HepG2 (cell line): ENCODE measurements around the gene AKAP8. TPM values are rescaled to one million over a fixed set of nuclear protein-coding genes. Genes with fewer than 3 reads are reported as not detected.

Experiments used
- ATF1 ChIP-seq: IDR thresholded peaks from 2 replicates; pipeline ENCODE4 v1.6.1; 2016; ENCODE audit warnings: mild to moderate bottlenecking, control low read depth
- ATF6 ChIP-seq: sonication (generic); formaldehyde crosslinking; conservative IDR thresholded peaks from 2 replicates; pipeline ENCODE4 v1.4.0; 2020; ENCODE audit warnings: missing genetic modification reagents
- CBFB ChIP-seq: sonication (generic); formaldehyde crosslinking; IDR thresholded peaks from 2 replicates; pipeline ENCODE4 v1.4.0; 2020; ENCODE audit warnings: missing genetic modification reagents
- CBX1 ChIP-seq: IDR thresholded peaks from one replicate; pipeline ENCODE4 v1.6.1; 2016; ENCODE audit warnings: antibody characterized with exemption, low read depth
- HMG20A ChIP-seq: IDR thresholded peaks from 2 replicates; pipeline ENCODE4 v1.6.1; 2016; ENCODE audit warnings: borderline replicate concordance
- HNRNPH1 ChIP-seq: fragments of 200-400 bp; formaldehyde crosslinking; optimal IDR thresholded peaks from 2 replicates; pipeline ENCODE3; 2017; ENCODE audit warnings: mild to moderate bottlenecking, low read depth, low read length
- PAF1 ChIP-seq: IDR thresholded peaks from 2 replicates; pipeline ENCODE4 v1.6.1; 2016; ENCODE audit warnings: missing genetic modification reagents, missing compliant biosample characterization
- SAFB2 ChIP-seq: sonication (generic); formaldehyde crosslinking; IDR thresholded peaks from 2 replicates; pipeline ENCODE4 v1.5.1; 2020; ENCODE audit warnings: missing genetic modification reagents, low read depth, mild to moderate bottlenecking, borderline replicate concordance
- SSRP1 ChIP-seq: IDR thresholded peaks from 2 replicates; pipeline ENCODE4 v1.6.1; 2016; ENCODE audit warnings: control low read depth
- SUZ12 ChIP-seq: fragments of 150-350 bp; IDR thresholded peaks from 2 replicates; pipeline ENCODE4 v1.6.1; 2014; ENCODE audit warnings: low read depth, low read length
- ZBTB38 ChIP-seq: sonication (generic); formaldehyde crosslinking; IDR thresholded peaks from 2 replicates; pipeline ENCODE4 v1.5.1; 2020; ENCODE audit warnings: mild to moderate bottlenecking, missing genetic modification reagents
- ZNF34 ChIP-seq: sonication (generic); formaldehyde crosslinking; IDR thresholded peaks from 2 replicates; pipeline ENCODE4 v1.4.0; 2020; ENCODE audit warnings: mild to moderate bottlenecking, missing genetic modification reagents, borderline replicate concordance
- polyA plus RNA-seq, 8 experiments: library from polyadenylated mRNA; depleted of rRNA in 3 of 8; stranded (reverse) in 7 of 8; unstranded in 1 of 8; fragments of >200 nt; fragmentation: Illumina TruSeq in 4 of 8; extraction: Trizol in 4 of 8; gene quantifications; 2 replicates each; pipeline versions ENCODE4 v1.2.1 to v1.2.3, GENCODE V29; 2011 to 2016; ENCODE audit warnings: low read depth in 4 of 8, missing spikeins in 1 of 8, mixed read lengths in 1 of 8; ENCODE audit not compliant: insufficient read depth in 1 of 8
- total RNA-seq, 5 experiments: library from RNA; depleted of rRNA; stranded (reverse); fragments of >200 nt; fragmentation: Illumina TruSeq; extraction: Trizol; gene quantifications; 2 replicates each; pipeline ENCODE4 v1.2.3, GENCODE V29; 2016; ENCODE audit warnings: low read depth in 1 of 5
- TF ChIP-seq, protein P1 (sequence below): sonication (generic); formaldehyde crosslinking; IDR thresholded peaks from 2 replicates; pipeline ENCODE4 v1.5.0; 2020; ENCODE audit warnings: missing genetic modification reagents
- TF ChIP-seq, protein P2 (sequence below), 2 experiments: sonication (generic) in 1 of 2; formaldehyde crosslinking in 1 of 2; IDR thresholded peaks; 2 replicates each; pipeline versions ENCODE4 v1.4.0 to v1.6.1; 2018 to 2020; ENCODE audit warnings: missing genetic modification reagents in 2 of 2, borderline replicate concordance in 1 of 2, low read depth in 1 of 2, mild to moderate bottlenecking in 1 of 2, missing biosample characterization in 1 of 2
- TF ChIP-seq, protein P3 (sequence below): sonication (generic); formaldehyde crosslinking; IDR thresholded peaks from 2 replicates; pipeline ENCODE4 v1.4.0; 2020; ENCODE audit warnings: missing genetic modification reagents
- TF ChIP-seq, protein P4 (sequence below): sonication (generic); formaldehyde crosslinking; IDR thresholded peaks from 2 replicates; pipeline ENCODE4 v1.4.0; 2020; ENCODE audit warnings: missing genetic modification reagents, mild to moderate bottlenecking, borderline replicate concordance
- TF ChIP-seq, protein P5 (sequence below): sonication (generic); formaldehyde crosslinking; IDR thresholded peaks from 2 replicates; pipeline ENCODE4 v1.4.0; 2020; ENCODE audit warnings: missing genetic modification reagents, borderline replicate concordance

AKAP8 gene
- total and polyA plus RNA-seq, 2 of the 13 experiments (the other 11 are each of a cell fraction or from before 2014, with no cell fraction given): 15.9 to 22.1 TPM

GRCh38 chr19:15418579-15419412 lies 39.2 kb upstream of the AKAP8 start, which contains the start of gene AKAP8L (continued):
- TF ChIP-seq, protein P1, sequence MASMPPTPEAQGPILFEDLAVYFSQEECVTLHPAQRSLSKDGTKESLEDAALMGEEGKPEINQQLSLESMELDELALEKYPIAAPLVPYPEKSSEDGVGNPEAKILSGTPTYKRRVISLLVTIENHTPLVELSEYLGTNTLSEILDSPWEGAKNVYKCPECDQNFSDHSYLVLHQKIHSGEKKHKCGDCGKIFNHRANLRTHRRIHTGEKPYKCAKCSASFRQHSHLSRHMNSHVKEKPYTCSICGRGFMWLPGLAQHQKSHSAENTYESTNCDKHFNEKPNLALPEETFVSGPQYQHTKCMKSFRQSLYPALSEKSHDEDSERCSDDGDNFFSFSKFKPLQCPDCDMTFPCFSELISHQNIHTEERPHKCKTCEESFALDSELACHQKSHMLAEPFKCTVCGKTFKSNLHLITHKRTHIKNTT: no peak
- TF ChIP-seq PAF1: no peak
- peak; percentile 69; the same call in 1 of the 2 replicates for TF ChIP-seq ATF1
- TF ChIP-seq HMG20A: no peak
- TF ChIP-seq SUZ12: no peak
- TF ChIP-seq, protein P2, sequence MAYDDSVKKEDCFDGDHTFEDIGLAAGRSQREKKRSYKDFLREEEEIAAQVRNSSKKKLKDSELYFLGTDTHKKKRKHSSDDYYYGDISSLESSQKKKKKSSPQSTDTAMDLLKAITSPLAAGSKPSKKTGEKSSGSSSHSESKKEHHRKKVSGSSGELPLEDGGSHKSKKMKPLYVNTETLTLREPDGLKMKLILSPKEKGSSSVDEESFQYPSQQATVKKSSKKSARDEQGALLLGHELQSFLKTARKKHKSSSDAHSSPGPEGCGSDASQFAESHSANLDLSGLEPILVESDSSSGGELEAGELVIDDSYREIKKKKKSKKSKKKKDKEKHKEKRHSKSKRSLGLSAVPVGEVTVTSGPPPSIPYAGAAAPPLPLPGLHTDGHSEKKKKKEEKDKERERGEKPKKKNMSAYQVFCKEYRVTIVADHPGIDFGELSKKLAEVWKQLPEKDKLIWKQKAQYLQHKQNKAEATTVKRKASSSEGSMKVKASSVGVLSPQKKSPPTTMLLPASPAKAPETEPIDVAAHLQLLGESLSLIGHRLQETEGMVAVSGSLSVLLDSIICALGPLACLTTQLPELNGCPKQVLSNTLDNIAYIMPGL (CRISPR knock-in tag; IDR thresholded peaks at IDR 0.05; ENCODE audit: borderline replicate concordance in 1 of 2, low read depth in 1 of 2): peak in 1 of 2 experiments; percentile 87; a peak in 2 of 4 replicates
- no peak for TF ChIP-seq ZBTB38 (CRISPR knock-in tag)
- TF ChIP-seq, protein P3, sequence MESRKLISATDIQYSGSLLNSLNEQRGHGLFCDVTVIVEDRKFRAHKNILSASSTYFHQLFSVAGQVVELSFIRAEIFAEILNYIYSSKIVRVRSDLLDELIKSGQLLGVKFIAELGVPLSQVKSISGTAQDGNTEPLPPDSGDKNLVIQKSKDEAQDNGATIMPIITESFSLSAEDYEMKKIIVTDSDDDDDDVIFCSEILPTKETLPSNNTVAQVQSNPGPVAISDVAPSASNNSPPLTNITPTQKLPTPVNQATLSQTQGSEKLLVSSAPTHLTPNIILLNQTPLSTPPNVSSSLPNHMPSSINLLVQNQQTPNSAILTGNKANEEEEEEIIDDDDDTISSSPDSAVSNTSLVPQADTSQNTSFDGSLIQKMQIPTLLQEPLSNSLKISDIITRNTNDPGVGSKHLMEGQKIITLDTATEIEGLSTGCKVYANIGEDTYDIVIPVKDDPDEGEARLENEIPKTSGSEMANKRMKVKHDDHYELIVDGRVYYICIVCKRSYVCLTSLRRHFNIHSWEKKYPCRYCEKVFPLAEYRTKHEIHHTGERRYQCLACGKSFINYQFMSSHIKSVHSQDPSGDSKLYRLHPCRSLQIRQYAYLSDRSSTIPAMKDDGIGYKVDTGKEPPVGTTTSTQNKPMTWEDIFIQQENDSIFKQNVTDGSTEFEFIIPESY (CRISPR knock-in tag): peak; percentile 39; the same call in 1 of the 2 replicates
- no peak for TF ChIP-seq CBX1
- TF ChIP-seq CBFB (CRISPR knock-in tag): no peak; the same call in 1 of the 2 replicates
- no peak for TF ChIP-seq ATF6 (CRISPR knock-in tag)
- no peak for TF ChIP-seq HNRNPH1
- TF ChIP-seq SAFB2 (CRISPR knock-in tag): no peak
- TF ChIP-seq, protein P4, sequence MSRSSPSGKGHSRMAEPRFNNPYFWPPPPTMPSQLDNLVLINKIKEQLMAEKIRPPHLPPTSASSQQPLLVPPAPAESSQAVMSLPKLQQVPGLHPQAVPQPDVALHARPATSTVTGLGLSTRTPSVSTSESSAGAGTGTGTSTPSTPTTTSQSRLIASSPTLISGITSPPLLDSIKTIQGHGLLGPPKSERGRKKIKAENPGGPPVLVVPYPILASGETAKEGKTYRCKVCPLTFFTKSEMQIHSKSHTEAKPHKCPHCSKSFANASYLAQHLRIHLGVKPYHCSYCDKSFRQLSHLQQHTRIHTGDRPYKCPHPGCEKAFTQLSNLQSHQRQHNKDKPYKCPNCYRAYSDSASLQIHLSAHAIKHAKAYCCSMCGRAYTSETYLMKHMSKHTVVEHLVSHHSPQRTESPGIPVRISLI: no peak
- TF ChIP-seq SSRP1: no peak; the same call in 1 of the 2 replicates
- TF ChIP-seq ZNF34 (CRISPR knock-in tag): peak; percentile 25; the same call in 1 of the 2 replicates
- TF ChIP-seq, protein P5, sequence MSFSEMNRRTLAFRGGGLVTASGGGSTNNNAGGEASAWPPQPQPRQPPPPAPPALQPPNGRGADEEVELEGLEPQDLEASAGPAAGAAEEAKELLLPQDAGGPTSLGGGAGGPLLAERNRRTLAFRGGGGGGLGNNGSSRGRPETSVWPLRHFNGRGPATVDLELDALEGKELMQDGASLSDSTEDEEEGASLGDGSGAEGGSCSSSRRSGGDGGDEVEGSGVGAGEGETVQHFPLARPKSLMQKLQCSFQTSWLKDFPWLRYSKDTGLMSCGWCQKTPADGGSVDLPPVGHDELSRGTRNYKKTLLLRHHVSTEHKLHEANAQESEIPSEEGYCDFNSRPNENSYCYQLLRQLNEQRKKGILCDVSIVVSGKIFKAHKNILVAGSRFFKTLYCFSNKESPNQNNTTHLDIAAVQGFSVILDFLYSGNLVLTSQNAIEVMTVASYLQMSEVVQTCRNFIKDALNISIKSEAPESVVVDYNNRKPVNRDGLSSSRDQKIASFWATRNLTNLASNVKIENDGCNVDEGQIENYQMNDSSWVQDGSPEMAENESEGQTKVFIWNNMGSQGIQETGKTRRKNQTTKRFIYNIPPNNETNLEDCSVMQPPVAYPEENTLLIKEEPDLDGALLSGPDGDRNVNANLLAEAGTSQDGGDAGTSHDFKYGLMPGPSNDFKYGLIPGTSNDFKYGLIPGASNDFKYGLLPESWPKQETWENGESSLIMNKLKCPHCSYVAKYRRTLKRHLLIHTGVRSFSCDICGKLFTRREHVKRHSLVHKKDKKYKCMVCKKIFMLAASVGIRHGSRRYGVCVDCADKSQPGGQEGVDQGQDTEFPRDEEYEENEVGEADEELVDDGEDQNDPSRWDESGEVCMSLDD (CRISPR knock-in tag): 0 out of 2 replicates have a peak, but pooled peaks have one; percentile 61
